ENCODE results near the gene NELL2. TPM values are rescaled to one million over a fixed set of nuclear protein-coding genes. Genes with fewer than 3 reads are reported as not detected.
"Not testable (repeated sequence)": the region's sequence is repeated elsewhere in the genome, so short reads cannot be mapped to it uniquely, and the experiment has no call there.

Gene NELL2
- total RNA-seq, 6 donors from 2014 or later, result 1.1 to 19.3 (median 4.2) TPM

- H3K36me3 ChIP-seq, result no peaks in the 10 kb centered on the region
- ATAC-seq (ENCODE audit: low FRiP score in 2 of 2) (no peak), DNase-seq (no peak)
- TF ChIP-seq CTCF (IDR thresholded peaks at IDR 0.05) (no peak), EP300 (IDR thresholded peaks at IDR 0.05) (no peak), POLR2A (IDR thresholded peaks at IDR 0.05) (no peak), POLR2AphosphoS5 (IDR thresholded peaks at IDR 0.05) (no peak)
- H3K9me3 ChIP-seq, result no peaks in the 10 kb centered on the region
- H3K27ac ChIP-seq, result no peak overlapping the region
- no peak overlapping the region for H3K4me3 ChIP-seq
- 69 to 79% methylated on average over 1 of the region's 1 CpG for WGBS, 2 donors
- no peaks in the 10 kb centered on the region for H3K4me1 ChIP-seq
- no peaks in the 10 kb centered on the region for H3K27me3 ChIP-seq
Observed at GRCh38 chr12:44829045-44829444, 47.1 kb downstream of the NELL2 start.

GRCh38 chr12:44827832-44828438 is 48.2 kb downstream of the NELL2 start:
- WGBS, 2 donors, result 83 to 86% methylated on average over 3 of the region's 3 CpGs
- Histone ChIP-seq H3K4me1 (no peaks in the 10 kb centered on the region), H3K27ac (no peak overlapping the region), H3K4me3 (no peak overlapping the region), H3K27me3 (no peaks in the 10 kb centered on the region), H3K9me3 (no peaks in the 10 kb centered on the region), H3K36me3 (no peaks in the 10 kb centered on the region)
- DNase-seq (no peak), ATAC-seq (ENCODE audit: low FRiP score in 2 of 2) (no peak)
- no peak for TF ChIP-seq POLR2A (IDR thresholded peaks at IDR 0.05)
- TF ChIP-seq CTCF (IDR thresholded peaks at IDR 0.05), result no peak
- TF ChIP-seq POLR2AphosphoS5 (IDR thresholded peaks at IDR 0.05), result no peak
- TF ChIP-seq EP300 (IDR thresholded peaks at IDR 0.05), result no peak

- not testable (repeated sequence) for H3K36me3 ChIP-seq; ATAC-seq (ENCODE audit: low FRiP score in 2 of 2)
- WGBS, 2 donors, result 96 to 97% methylated on average over 8 of the region's 8 CpGs
Observed at GRCh38 chr12:44821702-44822101, 54.4 kb downstream of the NELL2 start.

GRCh38 chr12:44819884-44820283 is 56.2 kb downstream of the NELL2 start:
- no peaks in the 10 kb centered on the region for H3K36me3 ChIP-seq
- no peaks in the 10 kb centered on the region for H3K9me3 ChIP-seq
- DNase-seq (no peak), ATAC-seq (ENCODE audit: low FRiP score in 2 of 2) (no peak)
- peaks cover 0 to 7% (median 2%) of the 10 kb centered on the region in 4 donors for H3K4me1 ChIP-seq
- 74 to 77% methylated on average over 4 of the region's 4 CpGs for WGBS, 2 donors
- no peak overlapping the region for H3K27ac ChIP-seq
- H3K27me3 ChIP-seq, result no peaks in the 10 kb centered on the region
- TF ChIP-seq POLR2A (IDR thresholded peaks at IDR 0.05), result no peak
- no peak for TF ChIP-seq EP300 (IDR thresholded peaks at IDR 0.05)
- no peak for TF ChIP-seq CTCF (IDR thresholded peaks at IDR 0.05)
- TF ChIP-seq POLR2AphosphoS5 (IDR thresholded peaks at IDR 0.05), result no peak
- H3K4me3 ChIP-seq, result no peak overlapping the region

More at GRCh38 chr12:44821702-44822101, 54.4 kb downstream of the NELL2 start:
- H3K4me3 ChIP-seq, H3K27ac ChIP-seq, H3K9me3 ChIP-seq, DNase-seq, H3K4me1 ChIP-seq, H3K27me3 ChIP-seq: not testable (repeated sequence)

GRCh38 chr12:44817687-44818086 is 58.4 kb downstream of the NELL2 start:
- Histone ChIP-seq H3K4me1 (peaks cover 0 to 7% (median 2%) of the 10 kb centered on the region in 4 donors), H3K27me3 (no peaks in the 10 kb centered on the region), H3K9me3 (no peaks in the 10 kb centered on the region), H3K4me3 (no peak overlapping the region), H3K27ac (no peak overlapping the region), H3K36me3 (no peaks in the 10 kb centered on the region)
- 94 to 97% methylated on average over 3 of the region's 3 CpGs for WGBS, 2 donors
- TF ChIP-seq CTCF (IDR thresholded peaks at IDR 0.05) (no peak), POLR2A (IDR thresholded peaks at IDR 0.05) (no peak), POLR2AphosphoS5 (IDR thresholded peaks at IDR 0.05) (no peak), EP300 (IDR thresholded peaks at IDR 0.05) (no peak)
- ATAC-seq (ENCODE audit: low FRiP score in 2 of 2) (no peak), DNase-seq (no peak)

Measured in upper lobe of left lung (tissue), 6 donors.